DND-41 (cell line): ENCODE data around the gene OR51B4.

Experiments used
- ATAC-seq: fragments of 200-7000 bp; cut with Tn5 transposase; 3 replicates; pipeline ENCODE4 v1.9.1; 2021; ENCODE audit warnings: low read depth; ENCODE audit not compliant: insufficient read depth
- DNase-seq: peaks from one replicate; pipeline ENCODE4 v3.0.0-alpha.2; 2020
- H2AFZ ChIP-seq: 2 replicates; pipeline ENCODE4 v1.6.0; 2012; ENCODE audit warnings: low read depth, low read length
- H3K27ac ChIP-seq: 2 replicates; pipeline ENCODE4 v1.5.1; 2012; ENCODE audit warnings: low read length, inconsistent platforms
- H3K27me3 ChIP-seq: fragments of 200-600 bp; sonication (generic); 2 replicates; pipeline ENCODE4 v1.6.0; 2012; ENCODE audit warnings: low read length, mild to moderate bottlenecking, inconsistent platforms; ENCODE audit not compliant: insufficient read depth, poor library complexity
- H3K36me3 ChIP-seq: 2 replicates; pipeline ENCODE4 v1.5.1; 2012; ENCODE audit warnings: low read length, inconsistent platforms; ENCODE audit not compliant: insufficient read depth
- H3K4me1 ChIP-seq: 2 replicates; pipeline ENCODE4 v1.5.1; 2012; ENCODE audit warnings: mild to moderate bottlenecking, low read length; ENCODE audit not compliant: insufficient read depth
- H3K4me2 ChIP-seq: 2 replicates; pipeline ENCODE4 v1.6.0; 2012; ENCODE audit warnings: mild to moderate bottlenecking, moderate library complexity, low read length, inconsistent platforms; ENCODE audit not compliant: insufficient read depth
- H3K4me3 ChIP-seq, 2 experiments: fragments of 200-600 bp in 1 of 2; shearing (Covaris generic) in 1 of 2; 2 replicates each; pipeline ENCODE4 v1.5.1; 2012 to 2016; ENCODE audit warnings: inconsistent platforms in 2 of 2, low read length in 2 of 2, mild to moderate bottlenecking in 2 of 2, low read depth in 1 of 2, moderate library complexity in 1 of 2
- H3K79me2 ChIP-seq: 2 replicates; pipeline ENCODE4 v1.6.0; 2012; ENCODE audit warnings: low read length, inconsistent platforms; ENCODE audit not compliant: insufficient read depth
- H3K9ac ChIP-seq: 2 replicates; pipeline ENCODE4 v1.6.0; 2012; ENCODE audit warnings: low read depth, mild to moderate bottlenecking, inconsistent platforms, low read length, moderate library complexity
- H3K9me3 ChIP-seq: 2 replicates; pipeline ENCODE4 v1.5.1; 2012; ENCODE audit warnings: low read length, moderate library complexity, mild to moderate bottlenecking, inconsistent platforms; ENCODE audit not compliant: insufficient read depth, severe bottlenecking
- H4K20me1 ChIP-seq: 2 replicates; pipeline ENCODE4 v1.6.0; 2012; ENCODE audit warnings: low read length; ENCODE audit not compliant: insufficient read depth
- EZH2 ChIP-seq: IDR thresholded peaks from 3 replicates; pipeline ENCODE4 v1.6.1; 2012; ENCODE audit warnings: borderline replicate concordance, low read depth, mild to moderate bottlenecking, moderate library complexity, low read length, inconsistent platforms; ENCODE audit not compliant: severe bottlenecking
- TF ChIP-seq, protein P1 (sequence below): IDR thresholded peaks from 2 replicates; pipeline ENCODE4 v1.5.1; 2012; ENCODE audit warnings: borderline replicate concordance, low read length, moderate library complexity, mild to moderate bottlenecking; ENCODE audit not compliant: poor library complexity, severe bottlenecking; ENCODE audit errors: extremely low read depth

Gene OR51B4

DNA sequence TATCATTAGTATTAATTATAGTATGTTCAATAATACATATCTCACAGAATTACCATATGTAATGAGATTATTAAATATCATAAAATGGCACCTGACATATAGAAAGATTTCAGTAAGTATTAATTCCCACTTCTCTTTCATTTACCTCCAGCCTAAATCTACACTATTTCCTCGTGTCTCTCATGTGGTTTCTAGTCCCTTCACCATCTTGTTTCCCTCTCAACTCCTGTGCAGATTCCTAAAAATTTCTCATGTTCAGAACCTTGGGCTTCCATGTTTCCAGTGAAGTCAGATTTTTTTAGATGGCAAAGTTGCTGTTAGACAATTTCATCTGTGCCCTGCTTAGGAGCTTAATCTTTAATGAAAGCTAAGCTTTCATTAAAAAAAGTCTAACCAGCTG lies 17.9 kb downstream of the OR51B4 start:
- Histone ChIP-seq H3K4me1 (no peaks in the 10 kb centered on the region), H3K9ac (no peak overlapping the region), H3K27ac (no peak overlapping the region), H4K20me1 (no peaks in the 10 kb centered on the region), H3K79me2 (no peaks in the 10 kb centered on the region), H3K36me3 (no peaks in the 10 kb centered on the region), H3K9me3 (no peaks in the 10 kb centered on the region), H3K4me2 (no peak overlapping the region), H3K4me3 (no peak overlapping the region), H2AFZ (no peak overlapping the region), H3K27me3 (no peaks in the 10 kb centered on the region)
- DNase-seq: no peak
- no peak for TF ChIP-seq EZH2
- TF ChIP-seq, protein P1, sequence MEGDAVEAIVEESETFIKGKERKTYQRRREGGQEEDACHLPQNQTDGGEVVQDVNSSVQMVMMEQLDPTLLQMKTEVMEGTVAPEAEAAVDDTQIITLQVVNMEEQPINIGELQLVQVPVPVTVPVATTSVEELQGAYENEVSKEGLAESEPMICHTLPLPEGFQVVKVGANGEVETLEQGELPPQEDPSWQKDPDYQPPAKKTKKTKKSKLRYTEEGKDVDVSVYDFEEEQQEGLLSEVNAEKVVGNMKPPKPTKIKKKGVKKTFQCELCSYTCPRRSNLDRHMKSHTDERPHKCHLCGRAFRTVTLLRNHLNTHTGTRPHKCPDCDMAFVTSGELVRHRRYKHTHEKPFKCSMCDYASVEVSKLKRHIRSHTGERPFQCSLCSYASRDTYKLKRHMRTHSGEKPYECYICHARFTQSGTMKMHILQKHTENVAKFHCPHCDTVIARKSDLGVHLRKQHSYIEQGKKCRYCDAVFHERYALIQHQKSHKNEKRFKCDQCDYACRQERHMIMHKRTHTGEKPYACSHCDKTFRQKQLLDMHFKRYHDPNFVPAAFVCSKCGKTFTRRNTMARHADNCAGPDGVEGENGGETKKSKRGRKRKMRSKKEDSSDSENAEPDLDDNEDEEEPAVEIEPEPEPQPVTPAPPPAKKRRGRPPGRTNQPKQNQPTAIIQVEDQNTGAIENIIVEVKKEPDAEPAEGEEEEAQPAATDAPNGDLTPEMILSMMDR: no peak
- ATAC-seq: no peak

DNA sequence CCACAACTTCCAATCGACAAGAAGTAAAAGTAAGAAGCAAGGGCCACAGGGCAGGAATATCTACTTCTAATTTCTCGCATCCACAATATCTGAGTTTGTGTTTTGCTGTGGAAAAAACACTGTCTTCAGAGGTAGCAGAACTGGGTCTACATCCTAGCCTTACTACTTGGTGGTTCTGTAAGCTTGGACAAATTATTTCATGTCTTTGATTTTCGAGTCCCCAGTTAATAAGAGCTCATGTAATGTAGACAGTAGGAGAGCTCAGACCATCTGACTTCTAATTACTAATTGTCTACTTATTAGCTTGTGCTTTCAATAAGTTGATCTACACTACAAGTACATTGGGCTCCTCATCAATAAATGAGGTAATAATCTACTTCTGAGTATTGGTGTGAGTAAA lies 18.7 kb downstream of the OR51B4 start:
- TF ChIP-seq EZH2: no peak
- TF ChIP-seq, protein P1: no peak
- no peaks in the 10 kb centered on the region for H4K20me1 ChIP-seq
- H3K4me3 ChIP-seq: no peak overlapping the region
- no peak overlapping the region for H2AFZ ChIP-seq
- ATAC-seq (no peak), DNase-seq (no peak)
- H3K79me2 ChIP-seq: no peaks in the 10 kb centered on the region
- no peaks in the 10 kb centered on the region for H3K27me3 ChIP-seq
- no peak overlapping the region for H3K27ac ChIP-seq
- H3K9me3 ChIP-seq: no peaks in the 10 kb centered on the region
- H3K9ac ChIP-seq: no peak overlapping the region
- H3K4me1 ChIP-seq: no peaks in the 10 kb centered on the region
- no peak overlapping the region for H3K4me2 ChIP-seq
- H3K36me3 ChIP-seq: no peaks in the 10 kb centered on the region

DNA sequence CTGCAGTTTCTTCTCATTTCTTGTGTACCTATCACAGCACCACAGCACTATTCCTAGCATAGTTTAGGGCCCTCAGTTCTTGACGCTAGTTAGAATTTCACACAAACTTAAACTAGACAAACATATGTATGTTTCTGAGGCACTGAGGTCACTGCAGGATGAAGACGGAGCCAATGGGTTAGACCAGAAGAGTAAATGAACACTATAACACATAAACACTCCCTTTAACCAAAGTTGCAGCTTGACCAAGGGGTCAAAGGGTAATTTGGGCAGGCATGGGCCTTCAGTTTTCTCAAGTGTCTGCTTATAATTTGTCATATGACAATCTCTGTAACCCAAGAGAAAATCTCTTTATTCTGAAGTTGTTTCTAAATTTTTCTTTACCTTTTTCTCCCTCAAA lies 19.1 kb downstream of the OR51B4 start:
- no peak for ATAC-seq
- TF ChIP-seq, protein P1: no peak
- no peak for TF ChIP-seq EZH2
- no peaks in the 10 kb centered on the region for H3K4me1 ChIP-seq
- H3K27me3 ChIP-seq: no peaks in the 10 kb centered on the region
- H4K20me1 ChIP-seq: no peaks in the 10 kb centered on the region
- no peak overlapping the region for H3K4me3 ChIP-seq
- no peak for DNase-seq
- no peaks in the 10 kb centered on the region for H3K79me2 ChIP-seq
- H3K4me2 ChIP-seq: no peak overlapping the region
- no peak overlapping the region for H2AFZ ChIP-seq
- H3K27ac ChIP-seq: no peak overlapping the region
- no peaks in the 10 kb centered on the region for H3K9me3 ChIP-seq
- no peak overlapping the region for H3K9ac ChIP-seq
- no peaks in the 10 kb centered on the region for H3K36me3 ChIP-seq

DNA sequence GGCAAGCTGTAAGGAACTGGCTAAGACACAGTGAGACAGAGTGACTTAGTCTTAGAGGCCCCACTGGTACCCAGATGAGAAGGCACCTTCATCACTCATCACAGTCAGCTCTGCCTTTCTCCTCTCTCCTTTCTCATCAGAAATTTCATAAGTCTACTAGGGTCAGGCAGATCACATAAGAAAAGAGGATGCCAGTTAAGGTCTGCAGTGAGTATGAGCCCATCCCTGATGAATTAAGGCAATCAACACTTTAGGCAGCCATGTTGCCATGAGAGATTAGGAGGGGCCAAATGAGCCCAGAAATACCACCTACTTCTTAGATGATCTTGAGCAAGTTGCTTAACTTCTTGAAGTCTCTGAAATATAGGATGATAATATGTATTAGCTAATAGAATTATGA lies 20.1 kb downstream of the OR51B4 start:
- no peaks in the 10 kb centered on the region for H3K27me3 ChIP-seq

More for the DNA sequence above, 20.1 kb downstream of the OR51B4 start:
- no peak overlapping the region for H3K9ac ChIP-seq
- H3K4me2 ChIP-seq: no peak overlapping the region
- no peaks in the 10 kb centered on the region for H3K79me2 ChIP-seq
- H3K4me3 ChIP-seq: no peak overlapping the region
- ATAC-seq (no peak), DNase-seq (no peak)
- H4K20me1 ChIP-seq: no peaks in the 10 kb centered on the region
- no peaks in the 10 kb centered on the region for H3K36me3 ChIP-seq
- H3K4me1 ChIP-seq: no peaks in the 10 kb centered on the region
- H3K9me3 ChIP-seq: no peaks in the 10 kb centered on the region
- H2AFZ ChIP-seq: no peak overlapping the region
- no peak for TF ChIP-seq EZH2
- TF ChIP-seq, protein P1: no peak
- no peak overlapping the region for H3K27ac ChIP-seq
